HEK293 (cell line): ENCODE measurements around the gene BIVM.

Source experiments
- CTCF ChIA-PET: fragments of 350-600 bp; formaldehyde crosslinking; extraction: SDS; loops from one replicate; lab custom pipeline; 2021; ENCODE audit warnings: antibody characterized with exemption; lab: Yijun Ruan, JAX
- POLR2A ChIA-PET: fragments of 300-600 bp; formaldehyde crosslinking; extraction: SDS; loops from one replicate; lab custom pipeline; 2020; ENCODE audit warnings: antibody characterized with exemption, inconsistent platforms; lab: Yijun Ruan, JAX
- H3K27ac ChIP-seq: fragments of 200-500 bp; sonication (Bioruptor generic); 2 replicates; pipeline ENCODE4 v1.5.1; 2014; ENCODE audit warnings: low read depth, low read length, control low read depth, inconsistent platforms; ENCODE audit errors: extremely low read depth
- H3K36me3 ChIP-seq, 2 experiments: fragments of 200-500 bp in 1 of 2; sonication (Bioruptor generic) in 1 of 2; 1 replicate in 1 of 2; 2 replicates in 1 of 2; pipeline ENCODE4 v1.5.1; 2014 to 2017; ENCODE audit warnings: inconsistent platforms in 2 of 2, low read length in 2 of 2; ENCODE audit not compliant: control insufficient read depth in 2 of 2, insufficient read depth in 1 of 2
- H3K4me1 ChIP-seq: fragments of 200-500 bp; sonication (Bioruptor generic); 2 replicates; pipeline ENCODE4 v1.5.1; 2014; ENCODE audit warnings: mild to moderate bottlenecking, low read length, inconsistent platforms; ENCODE audit not compliant: control insufficient read depth, insufficient read depth
- H3K4me3 ChIP-seq: 2 replicates; pipeline ENCODE4 v1.5.1; 2011; ENCODE audit warnings: low read depth, mild to moderate bottlenecking, control low read depth, low read length, moderate library complexity
- H3K9me3 ChIP-seq: fragments of 200-500 bp; sonication (Bioruptor generic); 2 replicates; pipeline ENCODE4 v1.5.1; 2014; ENCODE audit warnings: low read depth, low read length, inconsistent platforms; ENCODE audit not compliant: control insufficient read depth, insufficient read depth
- GLI4 ChIP-seq: fragments of 450-650 bp; formaldehyde crosslinking; IDR thresholded peaks from 2 replicates; pipeline ENCODE4 v1.5.1; 2016; ENCODE audit warnings: missing biosample characterization, missing genetic modification characterization
- GLIS2 ChIP-seq: fragments of 450-650 bp; formaldehyde crosslinking; IDR thresholded peaks from 2 replicates; pipeline ENCODE4 v1.5.1; 2016; ENCODE audit warnings: missing biosample characterization, missing genetic modification characterization
- OSR2 ChIP-seq: fragments of 450-650 bp; formaldehyde crosslinking; IDR thresholded peaks from 2 replicates; pipeline ENCODE4 v1.5.1; 2016; ENCODE audit warnings: missing biosample characterization, missing genetic modification characterization
- OVOL3 ChIP-seq: fragments of 450-650 bp; formaldehyde crosslinking; IDR thresholded peaks from 2 replicates; pipeline ENCODE4 v1.5.1; 2016; ENCODE audit warnings: missing biosample characterization, missing genetic modification characterization
- PBX3 ChIP-seq: sonication (generic); formaldehyde crosslinking; IDR thresholded peaks from 2 replicates; pipeline ENCODE4 v1.8.1; 2022; ENCODE audit warnings: mild to moderate bottlenecking, moderate library complexity, missing genetic modification reagents
- ZBTB17 ChIP-seq: fragments of 450-650 bp; formaldehyde crosslinking; IDR thresholded peaks from 2 replicates; pipeline ENCODE4 v1.5.1; 2016; ENCODE audit warnings: missing biosample characterization, missing genetic modification characterization
- ZBTB49 ChIP-seq: fragments of 450-650 bp; formaldehyde crosslinking; IDR thresholded peaks from 2 replicates; pipeline ENCODE4 v1.5.1; 2016; ENCODE audit warnings: missing biosample characterization, missing genetic modification characterization, low read depth
- ZBTB8A ChIP-seq: fragments of 450-650 bp; formaldehyde crosslinking; IDR thresholded peaks from 2 replicates; pipeline ENCODE4 v1.5.1; 2016; ENCODE audit warnings: missing biosample characterization, missing genetic modification characterization
- ZFP69B ChIP-seq: fragments of 450-650 bp; formaldehyde crosslinking; IDR thresholded peaks from 2 replicates; pipeline ENCODE4 v1.5.1; 2016; ENCODE audit warnings: missing biosample characterization, missing genetic modification characterization
- ZNF121 ChIP-seq: fragments of 450-650 bp; formaldehyde crosslinking; IDR thresholded peaks from 2 replicates; pipeline ENCODE4 v1.5.1; 2016; ENCODE audit warnings: missing biosample characterization, missing genetic modification characterization
- ZNF202 ChIP-seq: fragments of 450-650 bp; formaldehyde crosslinking; IDR thresholded peaks from 2 replicates; pipeline ENCODE4 v1.5.1; 2016; ENCODE audit warnings: missing biosample characterization, missing genetic modification characterization, borderline replicate concordance
- ZNF311 ChIP-seq: fragments of 450-650 bp; formaldehyde crosslinking; IDR thresholded peaks from 2 replicates; pipeline ENCODE4 v1.5.1; 2017; ENCODE audit warnings: missing biosample characterization, missing genetic modification characterization, borderline replicate concordance
- ZNF37A ChIP-seq: fragments of 450-650 bp; IDR thresholded peaks from 2 replicates; pipeline ENCODE4 v1.5.1; 2018; ENCODE audit warnings: missing biosample characterization, missing genetic modification characterization
- ZNF398 ChIP-seq: fragments of 450-650 bp; formaldehyde crosslinking; IDR thresholded peaks from 2 replicates; pipeline ENCODE4 v1.5.1; 2017; ENCODE audit warnings: missing biosample characterization, missing genetic modification characterization
- ZNF561 ChIP-seq: fragments of 450-650 bp; IDR thresholded peaks from 2 replicates; pipeline ENCODE4 v1.5.1; 2018; ENCODE audit warnings: missing biosample characterization, missing genetic modification characterization, borderline replicate concordance
- ZNF626 ChIP-seq: fragments of 450-650 bp; sonication (Bioruptor Pico); formaldehyde crosslinking; IDR thresholded peaks from 2 replicates; pipeline ENCODE4 v1.5.1; 2018; ENCODE audit warnings: missing biosample characterization, missing genetic modification characterization, inconsistent platforms
- ZNF677 ChIP-seq: fragments of 450-650 bp; IDR thresholded peaks from 2 replicates; pipeline ENCODE4 v1.5.0; 2018; ENCODE audit warnings: missing biosample characterization, mild to moderate bottlenecking, missing genetic modification characterization, moderate library complexity
- ZNF701 ChIP-seq: fragments of 450-650 bp; formaldehyde crosslinking; IDR thresholded peaks from 2 replicates; pipeline ENCODE4 v1.5.1; 2016; ENCODE audit warnings: missing biosample characterization, missing genetic modification characterization
- ZNF830 ChIP-seq: fragments of 450-650 bp; IDR thresholded peaks from 2 replicates; pipeline ENCODE4 v1.5.0; 2018; ENCODE audit warnings: missing biosample characterization, missing genetic modification characterization, low read depth, mild to moderate bottlenecking, moderate library complexity
- ZSCAN23 ChIP-seq: fragments of 450-650 bp; formaldehyde crosslinking; IDR thresholded peaks from 2 replicates; pipeline ENCODE4 v1.5.1; 2016; ENCODE audit warnings: missing biosample characterization, missing genetic modification characterization
- TF ChIP-seq, protein P1 (sequence below): fragments of 450-650 bp; formaldehyde crosslinking; IDR thresholded peaks from 2 replicates; pipeline ENCODE4 v1.5.1; 2016; ENCODE audit warnings: missing biosample characterization, missing genetic modification characterization
- TF ChIP-seq, protein P2 (sequence below): fragments of 450-650 bp; formaldehyde crosslinking; IDR thresholded peaks from 2 replicates; pipeline ENCODE4 v1.5.1; 2017; ENCODE audit warnings: missing biosample characterization, missing genetic modification characterization

BIVM gene

GRCh38 chr13:102839462-102839861 is 40.5 kb downstream of the BIVM start (continued):
- TF ChIP-seq ZBTB49 (tag by site-specific recombination): no peak
- no peak for TF ChIP-seq ZNF202
- no peak for TF ChIP-seq OSR2 (tag by site-specific recombination)
- no peak for TF ChIP-seq GLI4 (tag by site-specific recombination)
- no peak for TF ChIP-seq ZNF701 (tag by site-specific recombination)
- no peak for TF ChIP-seq ZNF677 (tag by site-specific recombination)

DNA sequence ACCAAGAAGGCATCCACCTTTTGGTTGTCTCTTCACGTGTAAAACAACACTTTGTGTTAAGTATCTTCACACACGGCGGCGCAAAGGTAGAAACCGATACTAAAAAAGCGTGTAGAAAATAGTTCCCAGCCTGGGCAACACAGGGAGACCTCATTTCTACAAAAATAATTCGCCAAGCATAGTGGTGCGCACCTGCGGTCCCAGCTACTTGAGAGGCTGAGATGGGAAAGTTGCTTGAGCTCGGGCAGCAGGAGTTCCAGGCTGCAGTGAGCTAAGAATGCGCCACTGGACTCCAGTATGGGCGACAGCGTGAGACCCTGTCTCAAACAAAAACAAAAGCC is 46.3 kb downstream of the BIVM start:
- no peaks in the 10 kb centered on the region for H3K9me3 ChIP-seq
- ChIA-PET CTCF (interaction anchor here (0.5 to 0.7 kb wide), 3 partner anchors 23 to 293 kb away, joined by 3 to 4 read pairs (median 3); no protein-coding TSS in a partner anchor), POLR2A (interaction anchor here (0.6 to 2.6 kb wide), 5 partner anchors 47 to 277 kb away, joined by 3 to 33 read pairs (median 9); partner anchors contain the start of genes BIVM, POGLUT2, TEX30 and TPP2)
- no peaks in the 10 kb centered on the region for H3K4me1 ChIP-seq
- TF ChIP-seq GLIS2 (tag by site-specific recombination): no peak
- TF ChIP-seq, protein P1, sequence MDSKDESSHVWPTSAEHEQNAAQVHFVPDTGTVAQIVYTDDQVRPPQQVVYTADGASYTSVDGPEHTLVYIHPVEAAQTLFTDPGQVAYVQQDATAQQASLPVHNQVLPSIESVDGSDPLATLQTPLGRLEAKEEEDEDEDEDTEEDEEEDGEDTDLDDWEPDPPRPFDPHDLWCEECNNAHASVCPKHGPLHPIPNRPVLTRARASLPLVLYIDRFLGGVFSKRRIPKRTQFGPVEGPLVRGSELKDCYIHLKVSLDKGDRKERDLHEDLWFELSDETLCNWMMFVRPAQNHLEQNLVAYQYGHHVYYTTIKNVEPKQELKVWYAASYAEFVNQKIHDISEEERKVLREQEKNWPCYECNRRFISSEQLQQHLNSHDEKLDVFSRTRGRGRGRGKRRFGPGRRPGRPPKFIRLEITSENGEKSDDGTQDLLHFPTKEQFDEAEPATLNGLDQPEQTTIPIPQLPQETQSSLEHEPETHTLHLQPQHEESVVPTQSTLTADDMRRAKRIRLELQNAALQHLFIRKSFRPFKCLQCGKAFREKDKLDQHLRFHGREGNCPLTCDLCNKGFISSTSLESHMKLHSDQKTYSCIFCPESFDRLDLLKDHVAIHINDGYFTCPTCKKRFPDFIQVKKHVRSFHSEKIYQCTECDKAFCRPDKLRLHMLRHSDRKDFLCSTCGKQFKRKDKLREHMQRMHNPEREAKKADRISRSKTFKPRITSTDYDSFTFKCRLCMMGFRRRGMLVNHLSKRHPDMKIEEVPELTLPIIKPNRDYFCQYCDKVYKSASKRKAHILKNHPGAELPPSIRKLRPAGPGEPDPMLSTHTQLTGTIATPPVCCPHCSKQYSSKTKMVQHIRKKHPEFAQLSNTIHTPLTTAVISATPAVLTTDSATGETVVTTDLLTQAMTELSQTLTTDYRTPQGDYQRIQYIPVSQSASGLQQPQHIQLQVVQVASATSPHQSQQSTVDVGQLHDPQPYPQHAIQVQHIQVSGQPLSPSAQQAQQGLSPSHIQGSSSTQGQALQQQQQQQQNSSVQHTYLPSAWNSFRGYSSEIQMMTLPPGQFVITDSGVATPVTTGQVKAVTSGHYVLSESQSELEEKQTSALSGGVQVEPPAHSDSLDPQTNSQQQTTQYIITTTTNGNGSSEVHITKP: no peak
- no peak for TF ChIP-seq OVOL3 (tag by site-specific recombination)
- TF ChIP-seq ZNF121 (tag by site-specific recombination): no peak
- no peak for TF ChIP-seq ZNF830 (tag by site-specific recombination)
- peaks cover 0 to 10% of the 10 kb centered on the region in 2 experiments; a peak in 1 of 3 replicates for H3K36me3 ChIP-seq
- H3K4me3 ChIP-seq: peak overlapping the region; percentile 97
- no peak overlapping the region for H3K27ac ChIP-seq

DNA sequence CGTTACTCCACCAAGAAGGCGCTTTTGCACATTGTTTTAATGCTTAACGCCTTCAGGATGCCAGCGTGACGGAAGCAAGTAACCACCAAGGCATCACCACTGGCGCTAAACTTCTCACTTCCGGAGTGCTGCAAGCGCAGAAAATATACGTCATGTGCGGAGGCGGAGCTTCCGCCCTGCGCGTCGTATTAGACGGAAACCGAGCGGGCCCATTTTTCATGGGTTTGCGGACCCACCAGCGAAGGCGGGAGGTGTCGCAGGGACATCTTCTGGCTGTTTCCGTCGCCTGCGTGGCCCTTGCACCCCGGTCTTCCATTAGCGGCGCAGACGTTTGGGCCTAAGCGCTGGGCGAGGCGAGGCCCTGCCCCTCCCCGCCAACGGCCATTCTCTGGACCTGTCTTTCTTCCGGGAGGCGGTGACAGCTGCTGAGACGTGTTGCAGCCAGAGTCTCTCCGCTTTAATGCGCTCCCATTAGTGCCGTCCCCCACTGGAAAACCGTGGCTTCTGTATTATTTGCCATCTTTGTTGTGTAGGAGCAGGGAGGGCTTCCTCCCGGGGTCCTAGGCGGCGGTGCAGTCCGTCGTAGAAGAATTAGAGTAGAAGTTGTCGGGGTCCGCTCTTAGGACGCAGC is 46.8 kb downstream of the BIVM start, which contains the start of gene ERCC5:
ERCC5 (plus strand) TSS at position 403 of the 631 bp plus-strand sequence. CDS start 235 bp downstream, outside the sequence.
- CTCF ChIA-PET: interaction anchor here (0.5 to 1.4 kb wide), 3 partner anchors 46 to 290 kb away, joined by 3 to 9 read pairs (median 3); no protein-coding TSS in a partner anchor
- peak within 1 kb of the TSS; percentile 72 for H3K27ac ChIP-seq
- TF ChIP-seq ZFP69B (tag by site-specific recombination) (peak; percentile 98), PBX3 (CRISPR knock-in tag) (peak; percentile 80; the same call in 1 of the 2 replicates), ZNF311 (no peak), ZNF398 (tag by site-specific recombination) (no peak), ZSCAN23 (tag by site-specific recombination) (no peak), ZNF561 (tag by site-specific recombination) (peak; percentile 59; the same call in 1 of the 2 replicates), ZNF626 (tag by site-specific recombination) (no peak), ZBTB17 (peak; percentile 72; the same call in 1 of the 2 replicates), ZBTB8A (tag by site-specific recombination) (peak; percentile 90), ZNF37A (tag by site-specific recombination) (no peak)
- TF ChIP-seq, protein P2, sequence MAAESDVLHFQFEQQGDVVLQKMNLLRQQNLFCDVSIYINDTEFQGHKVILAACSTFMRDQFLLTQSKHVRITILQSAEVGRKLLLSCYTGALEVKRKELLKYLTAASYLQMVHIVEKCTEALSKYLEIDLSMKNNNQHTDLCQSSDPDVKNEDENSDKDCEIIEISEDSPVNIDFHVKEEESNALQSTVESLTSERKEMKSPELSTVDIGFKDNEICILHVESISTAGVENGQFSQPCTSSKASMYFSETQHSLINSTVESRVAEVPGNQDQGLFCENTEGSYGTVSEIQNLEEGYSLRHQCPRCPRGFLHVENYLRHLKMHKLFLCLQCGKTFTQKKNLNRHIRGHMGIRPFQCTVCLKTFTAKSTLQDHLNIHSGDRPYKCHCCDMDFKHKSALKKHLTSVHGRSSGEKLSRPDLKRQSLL (tag by site-specific recombination): no peak

More for the DNA sequence above, 46.8 kb downstream of the BIVM start, which contains the start of gene ERCC5:
- POLR2A ChIA-PET: interaction anchor here (0.6 to 2.6 kb wide), 6 partner anchors 11 to 278 kb away, joined by 3 to 33 read pairs (median 6); partner anchors contain the start of genes BIVM, POGLUT2, TEX30 and TPP2
- H3K36me3 ChIP-seq: peaks cover 0 to 9% of the 10 kb centered on the region in 2 experiments; a peak in 1 of 3 replicates
- peak within 1 kb of the TSS; percentile 97 for H3K4me3 ChIP-seq
- H3K9me3 ChIP-seq: no peaks in the 10 kb centered on the region
- H3K4me1 ChIP-seq: no peaks in the 10 kb centered on the region
